GM12872 (cell line): ENCODE data around the gene RYK.

Experiments used
- CTCF ChIP-seq: IDR thresholded peaks from 3 replicates; pipeline ENCODE4 v1.5.1; 2011; ENCODE audit warnings: low read depth, mild to moderate bottlenecking, low read length, moderate library complexity; ENCODE audit not compliant: insufficient read depth

Gene RYK

GRCh38 chr3:134229038-134229437 is 21.6 kb downstream of the RYK start:
- TF ChIP-seq CTCF = no peak

GRCh38 chr3:134228479-134228878 is 22.2 kb downstream of the RYK start:
- TF ChIP-seq CTCF = no peak

GRCh38 chr3:134228035-134228434 is 22.6 kb downstream of the RYK start:
- TF ChIP-seq CTCF = no peak

GRCh38 chr3:134222835-134223234 is 27.8 kb downstream of the RYK start:
- no peak for TF ChIP-seq CTCF

GRCh38 chr3:134216851-134217250 is 33.8 kb downstream of the RYK start:
- no peak for TF ChIP-seq CTCF

- TF ChIP-seq CTCF = no peak
Measured at GRCh38 chr3:134216191-134216764, 34.4 kb downstream of the RYK start.

GRCh38 chr3:134214239-134214638 is 36.4 kb downstream of the RYK start:
- no peak for TF ChIP-seq CTCF

GRCh38 chr3:134212967-134213665 is 37.5 kb downstream of the RYK start:
- peak; percentile 99 for TF ChIP-seq CTCF
